Keratinocyte (primary cell): ENCODE measurements around the gene GAS6. TPM values are rescaled to one million over a fixed set of nuclear protein-coding genes. Genes with fewer than 3 reads are reported as not detected.

Experiments used
- DNase-seq: peaks from one replicate; pipeline ENCODE4 v3.0.0-alpha.2; 2011; ENCODE audit warnings: low read depth, missing footprints, low spot score
- FAIRE-seq: peaks from 2 replicates; lab custom pipeline; 2011; peaks lifted over from hg19 to GRCh38; lab: Jason Lieb, UNC
- H2AFZ ChIP-seq: 2 replicates; pipeline ENCODE4 v1.6.0; 2012; ENCODE audit warnings: low read length, control low read depth, inconsistent platforms; ENCODE audit not compliant: control insufficient read depth
- H3K27ac ChIP-seq: 2 replicates; pipeline ENCODE4 v1.5.1; 2011; ENCODE audit warnings: low read length; ENCODE audit not compliant: control insufficient read depth, insufficient read depth
- H3K27me3 ChIP-seq: 3 replicates; pipeline ENCODE4 v1.6.0; 2011; ENCODE audit warnings: low read length; ENCODE audit not compliant: control insufficient read depth, insufficient read depth; ENCODE audit errors: extremely low read depth
- H3K36me3 ChIP-seq, 2 experiments: 2 replicates in 1 of 2; 3 replicates in 1 of 2; pipeline ENCODE4 v1.5.1; 2011; ENCODE audit warnings: low read length in 2 of 2, mild to moderate bottlenecking in 1 of 2; ENCODE audit not compliant: control insufficient read depth in 2 of 2, insufficient read depth in 2 of 2; ENCODE audit errors: extremely low read depth in 1 of 2
- H3K4me1 ChIP-seq: 3 replicates; pipeline ENCODE4 v1.5.1; 2011; ENCODE audit warnings: low read length; ENCODE audit not compliant: control insufficient read depth, insufficient read depth; ENCODE audit errors: extremely low read depth
- H3K4me2 ChIP-seq: 3 replicates; pipeline ENCODE4 v1.6.0; 2011; ENCODE audit warnings: low read depth, low read length; ENCODE audit not compliant: control insufficient read depth, insufficient read depth; ENCODE audit errors: extremely low read depth
- H3K4me3 ChIP-seq, 3 experiments: fragments of 200-600 bp in 1 of 3; sonication (generic) in 1 of 3; 2 replicates in 2 of 3; 3 replicates in 1 of 3; pipeline ENCODE4 v1.5.1; 2011 to 2016; ENCODE audit warnings: low read length in 3 of 3, mild to moderate bottlenecking in 3 of 3, control low read depth in 2 of 3, inconsistent platforms in 1 of 3, low read depth in 1 of 3, mixed read lengths in 1 of 3, mixed run types in 1 of 3, moderate library complexity in 1 of 3; ENCODE audit not compliant: control insufficient read depth in 2 of 3, insufficient read depth in 2 of 3; ENCODE audit errors: extremely low read depth in 1 of 3
- H3K79me2 ChIP-seq: 2 replicates; pipeline ENCODE4 v1.6.0; 2012; ENCODE audit warnings: low read length; ENCODE audit not compliant: control insufficient read depth, insufficient read depth
- H3K9ac ChIP-seq: 3 replicates; pipeline ENCODE4 v1.6.0; 2011; ENCODE audit warnings: low read length; ENCODE audit not compliant: control insufficient read depth, insufficient read depth; ENCODE audit errors: extremely low read depth
- H3K9me1 ChIP-seq: 3 replicates; pipeline ENCODE4 v1.6.0; 2011; ENCODE audit warnings: low read length; ENCODE audit not compliant: control insufficient read depth, insufficient read depth; ENCODE audit errors: extremely low read depth
- H3K9me3 ChIP-seq: 2 replicates; pipeline ENCODE4 v1.5.1; 2012; ENCODE audit warnings: low read depth, low read length; ENCODE audit not compliant: control insufficient read depth
- H4K20me1 ChIP-seq: 3 replicates; pipeline ENCODE4 v1.6.0; 2011; ENCODE audit warnings: low read length; ENCODE audit not compliant: control insufficient read depth, insufficient read depth; ENCODE audit errors: extremely low read depth
- EZH2 ChIP-seq: IDR thresholded peaks from one replicate; pipeline ENCODE4 v1.6.1; 2012; ENCODE audit warnings: inconsistent platforms, mild to moderate bottlenecking, low read length, moderate library complexity
- dilution Hi-C: fragments of 300-500 bp; cut with MboI; formaldehyde crosslinking; loops from one replicate; pipeline ENCODE4 v1.7.0; 2020; ENCODE audit warnings: low sequenced_read_pairs; ENCODE audit not compliant: extremely low pct_ligation_motif_present
- polyA plus RNA-seq, 5 experiments: library from polyadenylated mRNA; depleted of rRNA in 3 of 5; stranded (reverse) in 3 of 5; stranded (forward) in 1 of 5; unstranded in 1 of 5; fragments of >200 nt; gene quantifications; 1 replicate in 1 of 5; 2 replicates in 3 of 5; 3 replicates in 1 of 5; pipeline versions ENCODE4 v1.2.1 to v1.2.3, GENCODE V29; 2011 to 2012; ENCODE audit warnings: missing spikeins in 2 of 5, low read depth in 1 of 5, low replicate concordance in 1 of 5
- TF ChIP-seq, protein P1 (sequence below), 3 experiments: IDR thresholded peaks in 1 of 3; conservative IDR thresholded peaks in 1 of 3; optimal IDR thresholded peaks in 1 of 3; 2 replicates in 2 of 3; 3 replicates in 1 of 3; pipeline versions ENCODE3 to v1.5.1; 2011; ENCODE audit warnings: low read length in 3 of 3, mild to moderate bottlenecking in 3 of 3, moderate library complexity in 2 of 3, control low read depth in 1 of 3, inconsistent platforms in 1 of 3; ENCODE audit not compliant: insufficient read depth in 2 of 3; ENCODE audit errors: extremely low read depth in 1 of 3

GAS6 gene
- polyA plus RNA-seq, 1 donor (not counting 4 experiments of a cell fraction or from before 2014, with no cell fraction given), result 163 TPM

DNA sequence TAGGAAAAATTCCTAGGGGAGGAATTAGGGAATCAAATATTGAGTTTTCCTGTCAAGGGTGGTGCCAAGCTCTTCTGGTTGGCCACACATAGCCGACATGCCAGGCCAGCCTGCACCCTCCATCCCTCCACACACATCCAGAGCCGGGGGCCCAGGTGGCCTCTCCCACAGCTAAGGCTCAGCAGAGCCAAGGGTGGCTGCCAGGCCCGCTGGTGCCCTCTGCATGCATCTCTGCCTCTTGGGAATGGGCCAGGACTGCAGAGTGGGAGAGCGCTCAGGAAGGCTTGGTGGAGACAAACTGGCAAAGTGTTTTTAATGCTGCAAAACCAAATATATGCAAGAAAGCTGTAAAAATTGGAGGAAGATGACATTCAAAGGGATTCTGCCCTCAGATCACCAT is 42.7 kb upstream of the GAS6 start:
- H3K4me3 ChIP-seq, result no peak overlapping the region
- peaks cover 4% of the 10 kb centered on the region for H3K79me2 ChIP-seq
- peaks cover 8% of the 10 kb centered on the region for H3K4me1 ChIP-seq
- no peaks in the 10 kb centered on the region for H3K27me3 ChIP-seq
- no peaks in the 10 kb centered on the region for H3K36me3 ChIP-seq
- H3K9me3 ChIP-seq, result no peaks in the 10 kb centered on the region
- no peaks in the 10 kb centered on the region for H4K20me1 ChIP-seq
- DNase-seq (no peak), FAIRE-seq (no peak)
- no peak overlapping the region for H3K27ac ChIP-seq
- no peak overlapping the region for H3K4me2 ChIP-seq
- H2AFZ ChIP-seq, result no peak overlapping the region
- no peak overlapping the region for H3K9ac ChIP-seq
- dilution Hi-C loops, result no loop called here
- TF ChIP-seq, protein P1, sequence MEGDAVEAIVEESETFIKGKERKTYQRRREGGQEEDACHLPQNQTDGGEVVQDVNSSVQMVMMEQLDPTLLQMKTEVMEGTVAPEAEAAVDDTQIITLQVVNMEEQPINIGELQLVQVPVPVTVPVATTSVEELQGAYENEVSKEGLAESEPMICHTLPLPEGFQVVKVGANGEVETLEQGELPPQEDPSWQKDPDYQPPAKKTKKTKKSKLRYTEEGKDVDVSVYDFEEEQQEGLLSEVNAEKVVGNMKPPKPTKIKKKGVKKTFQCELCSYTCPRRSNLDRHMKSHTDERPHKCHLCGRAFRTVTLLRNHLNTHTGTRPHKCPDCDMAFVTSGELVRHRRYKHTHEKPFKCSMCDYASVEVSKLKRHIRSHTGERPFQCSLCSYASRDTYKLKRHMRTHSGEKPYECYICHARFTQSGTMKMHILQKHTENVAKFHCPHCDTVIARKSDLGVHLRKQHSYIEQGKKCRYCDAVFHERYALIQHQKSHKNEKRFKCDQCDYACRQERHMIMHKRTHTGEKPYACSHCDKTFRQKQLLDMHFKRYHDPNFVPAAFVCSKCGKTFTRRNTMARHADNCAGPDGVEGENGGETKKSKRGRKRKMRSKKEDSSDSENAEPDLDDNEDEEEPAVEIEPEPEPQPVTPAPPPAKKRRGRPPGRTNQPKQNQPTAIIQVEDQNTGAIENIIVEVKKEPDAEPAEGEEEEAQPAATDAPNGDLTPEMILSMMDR (optimal IDR thresholded peaks at IDR 0.05 in 1 of 3, IDR thresholded peaks at IDR 0.05 in 1 of 3, conservative IDR thresholded peaks at IDR 0.05 in 1 of 3; ENCODE audit: extremely low read depth in 1 of 3, insufficient read depth in 2 of 3, low read length in 3 of 3), result no peak
- TF ChIP-seq EZH2, result no peak
- no peaks in the 10 kb centered on the region for H3K9me1 ChIP-seq

- DNase-seq (no peak), FAIRE-seq (no peak)
- TF ChIP-seq, protein P1 (optimal IDR thresholded peaks at IDR 0.05 in 1 of 3, IDR thresholded peaks at IDR 0.05 in 1 of 3, conservative IDR thresholded peaks at IDR 0.05 in 1 of 3; ENCODE audit: extremely low read depth in 1 of 3, insufficient read depth in 2 of 3, low read length in 3 of 3), result no peak
- TF ChIP-seq EZH2, result no peak
- H3K4me2 ChIP-seq, result no peak overlapping the region
- H3K27me3 ChIP-seq, result no peaks in the 10 kb centered on the region
- dilution Hi-C loops, result no loop called here
- no peak overlapping the region for H3K27ac ChIP-seq
- H3K4me3 ChIP-seq, result no peak overlapping the region
- no peaks in the 10 kb centered on the region for H3K9me1 ChIP-seq
- no peak overlapping the region for H3K9ac ChIP-seq
- H3K9me3 ChIP-seq, result no peaks in the 10 kb centered on the region
- no peaks in the 10 kb centered on the region for H3K36me3 ChIP-seq
- no peaks in the 10 kb centered on the region for H3K79me2 ChIP-seq
- peaks cover 8% of the 10 kb centered on the region for H3K4me1 ChIP-seq
- H4K20me1 ChIP-seq, result no peaks in the 10 kb centered on the region
- H2AFZ ChIP-seq, result no peak overlapping the region
Observed at GRCh38 chr13:113905942-113906341, 42.1 kb upstream of the GAS6 start.
